Left kidney (tissue), 2 donors: ENCODE data around the gene UBAP2L. TPM values are rescaled to one million over a fixed set of nuclear protein-coding genes. Genes with fewer than 3 reads are reported as not detected.
"Not testable (repeated sequence)": the region's sequence is repeated elsewhere in the genome, so short reads cannot be mapped to it uniquely, and the experiment has no call there.

Experiments used
- DNase-seq: peaks from one replicate; pipeline ENCODE4 v3.0.0-alpha.2; 2013
- polyA plus RNA-seq: library from polyadenylated mRNA; unstranded; fragments of 120-200 nt; gene quantifications from one replicate; pipeline ENCODE4 v1.2.1, GENCODE V29; 2013; ENCODE audit not compliant: insufficient read length

UBAP2L gene
- polyA plus RNA-seq, 1 donor: 210 TPM

DNA sequence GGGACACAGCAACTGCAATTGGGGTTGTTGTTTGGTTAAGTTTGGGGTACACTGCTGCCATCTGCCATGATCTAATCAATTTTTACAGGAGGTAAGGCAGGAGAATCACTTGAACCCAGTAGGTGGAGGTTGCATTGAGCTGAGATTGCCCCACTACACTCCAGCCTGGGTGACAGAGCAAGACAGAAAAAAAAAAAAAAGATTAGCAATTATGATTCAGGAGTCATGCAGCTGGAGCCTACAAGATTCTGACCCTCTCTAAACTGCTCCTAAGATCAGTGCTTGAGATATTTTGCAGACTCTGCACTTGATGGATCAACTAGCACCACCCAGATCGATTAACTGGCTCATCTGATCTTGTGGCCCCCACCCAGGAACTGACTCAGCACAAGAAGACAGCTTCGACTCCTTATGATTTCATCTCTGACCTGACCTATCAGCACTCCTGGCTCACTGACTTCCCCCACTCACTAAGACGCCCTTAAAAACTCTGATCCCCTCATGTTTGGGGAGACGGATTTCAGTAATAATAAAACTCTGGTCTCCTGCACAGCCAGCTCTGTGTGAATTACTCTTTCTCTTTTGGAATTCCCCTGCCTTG is 87.0 kb downstream of the UBAP2L start:
- DNase-seq: not testable (repeated sequence)

DNA sequence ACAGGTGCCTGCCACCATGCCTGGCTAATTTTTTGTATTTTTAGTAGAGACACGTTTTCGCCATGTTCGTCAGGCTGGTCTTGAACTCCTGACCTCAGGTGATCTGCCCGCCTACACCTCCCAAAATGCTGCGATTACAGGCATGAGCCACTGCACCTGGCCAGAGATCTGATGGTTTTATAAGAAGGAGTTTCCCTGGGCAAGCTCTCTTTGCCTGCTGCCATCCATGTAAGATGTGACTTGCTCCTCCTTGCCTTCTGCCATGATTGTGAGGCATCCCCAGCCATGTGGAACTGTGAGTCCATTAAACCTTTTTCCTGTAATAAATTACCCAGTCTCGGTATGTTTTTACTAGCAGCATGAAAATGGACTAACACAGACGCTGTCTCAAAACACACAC is 88.4 kb downstream of the UBAP2L start:
- not testable (repeated sequence) for DNase-seq

DNA sequence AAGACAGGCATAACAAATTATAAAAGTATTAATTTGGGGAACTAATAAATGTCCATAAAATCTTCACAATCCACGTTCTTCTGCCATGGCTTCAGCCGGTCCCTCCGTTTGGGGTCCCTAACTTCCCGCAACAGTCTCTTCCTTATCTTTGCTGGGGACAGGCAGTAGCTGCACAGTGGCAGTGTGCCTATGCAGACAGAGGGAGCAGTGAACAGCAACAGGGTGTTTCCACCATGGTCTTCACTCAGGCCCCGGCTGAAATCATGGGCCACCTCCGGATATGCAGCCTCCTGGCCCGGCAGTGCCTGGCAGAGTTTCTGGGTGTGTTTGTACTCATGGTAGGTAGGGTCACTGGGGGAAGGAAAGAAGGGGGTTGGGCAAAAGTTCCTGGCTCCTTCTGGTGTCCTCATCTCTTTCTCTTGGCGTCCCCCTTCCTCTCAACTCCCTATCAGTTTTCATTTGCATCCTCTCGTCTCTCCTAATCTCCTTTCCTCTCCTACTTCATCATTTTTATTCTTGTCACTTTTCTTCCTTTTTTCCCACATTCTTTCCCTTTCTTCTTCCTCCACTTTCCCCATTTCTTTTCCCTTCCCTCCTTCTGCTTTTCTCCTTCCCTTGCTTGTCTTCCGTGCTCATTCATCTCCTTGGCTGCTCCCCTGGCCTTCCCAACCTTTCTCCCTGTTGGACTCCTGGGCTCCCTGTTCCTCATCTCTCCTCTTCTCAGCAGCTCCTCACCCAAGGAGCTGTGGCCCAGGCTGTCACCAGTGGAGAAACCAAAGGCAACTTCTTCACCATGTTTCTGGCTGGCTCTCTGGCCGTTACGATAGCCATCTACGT is 91.7 kb downstream of the UBAP2L start:
- not testable (repeated sequence) for DNase-seq

DNA sequence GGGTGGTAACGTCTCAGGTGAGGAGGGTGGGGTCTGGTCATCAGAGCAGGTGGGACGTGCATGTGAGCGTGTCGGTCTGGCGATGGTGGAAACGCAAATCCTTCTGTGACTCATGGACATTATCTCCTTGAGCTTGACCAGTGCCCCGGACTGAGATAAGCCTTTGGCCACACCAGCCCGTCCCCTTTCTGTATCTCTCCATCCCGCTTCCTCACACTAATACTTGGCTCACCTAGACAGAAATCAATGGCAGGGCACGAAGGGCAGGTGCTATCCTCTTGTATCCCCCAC is 92.3 kb downstream of the UBAP2L start:
- no peak for DNase-seq

DNA sequence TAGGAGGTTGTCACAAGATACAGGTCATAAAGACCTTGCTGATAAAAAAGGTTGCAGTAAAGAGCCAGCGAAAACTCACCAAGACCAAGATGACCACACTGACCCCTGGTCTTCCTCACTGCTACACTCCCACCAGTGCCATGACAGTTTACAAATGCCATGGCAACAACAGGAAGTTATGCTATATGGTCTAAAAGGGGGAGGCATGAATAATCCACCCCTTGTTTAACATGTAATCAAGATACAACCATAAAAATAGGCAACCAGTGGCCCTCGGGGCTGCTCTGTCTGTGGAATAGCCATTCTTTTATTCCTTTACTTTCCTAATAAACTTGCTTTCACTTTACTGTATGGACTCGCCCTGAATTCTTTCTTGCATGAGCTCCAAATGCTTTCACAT is 93.5 kb downstream of the UBAP2L start:
- DNase-seq: not testable (repeated sequence)

DNA sequence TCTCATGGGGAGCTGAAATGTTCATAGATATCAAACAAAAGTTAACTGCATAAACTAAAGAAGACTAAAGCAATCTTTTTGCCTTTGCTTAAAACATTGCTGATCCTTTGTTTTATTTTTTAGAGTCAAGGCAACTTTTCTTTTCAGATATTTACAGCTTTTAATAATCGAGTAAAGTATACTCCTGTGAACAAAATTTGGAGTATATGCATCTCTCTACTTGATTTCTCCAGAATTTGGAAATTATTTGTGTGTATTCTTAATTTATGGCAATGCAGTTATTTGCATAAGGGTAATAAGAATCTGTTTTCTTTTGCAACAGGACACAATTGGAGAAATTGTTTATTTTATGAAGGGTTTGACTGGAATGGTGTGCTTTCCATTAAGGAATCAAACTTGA is 95.9 kb downstream of the UBAP2L start:
- DNase-seq: no peak

DNA sequence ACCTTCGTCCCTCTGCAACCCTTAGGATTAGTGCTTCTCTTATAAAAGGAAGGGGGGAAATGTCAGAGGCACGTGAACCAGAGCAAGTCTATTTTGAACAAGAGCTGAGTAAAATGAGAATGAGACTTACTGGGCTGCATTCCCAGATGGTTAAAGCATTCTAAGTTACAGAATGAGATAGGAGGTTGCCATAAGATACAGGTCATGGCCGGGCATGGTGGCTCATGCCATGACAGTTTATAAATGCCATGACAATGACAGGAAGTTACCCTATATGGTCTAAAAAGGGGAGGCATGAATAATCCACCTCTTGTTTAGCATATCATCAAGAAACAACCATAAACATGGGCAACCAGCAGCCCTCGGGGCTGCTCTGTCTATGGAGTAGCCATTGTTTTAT is 97.6 kb downstream of the UBAP2L start:
- DNase-seq: no peak

Other genes starting within 250 kb of the UBAP2L start
- gene JTB, start 243.3 kb upstream of the UBAP2L start, polyA plus RNA-seq: 89.6 TPM
- 151 TPM for gene RAB13, start 234.6 kb upstream of the UBAP2L start, polyA plus RNA-seq
- 2,566 TPM for gene RPS27, start 230.2 kb upstream of the UBAP2L start, polyA plus RNA-seq
- 0.17 TPM for gene NUP210L, start 65.9 kb upstream of the UBAP2L start, polyA plus RNA-seq
- 272 TPM for gene TPM3, start 28.9 kb upstream of the UBAP2L start, polyA plus RNA-seq
- not detected for gene CFAP141, start 14.6 kb upstream of the UBAP2L start, polyA plus RNA-seq
- 73.5 TPM for gene HAX1, start 51.7 kb downstream of the UBAP2L start, polyA plus RNA-seq
- gene AQP10, start 100.1 kb downstream of the UBAP2L start, polyA plus RNA-seq: 0.13 TPM
- 30.3 TPM for gene ATP8B2, start 104.6 kb downstream of the UBAP2L start, polyA plus RNA-seq
- 6.4 TPM for gene IL6R, start 184.4 kb downstream of the UBAP2L start, polyA plus RNA-seq